HG03097 (cell line): Measurements from ENCODE around the gene CHID1.

Experiments
- ATAC-seq: cut with Tn5 transposase; IDR thresholded peaks from one replicate; pipeline ENCODE4 v1.9.1; 2021; ENCODE audit not compliant: unreplicated experiment, low FRiP score

CHID1 gene

GRCh38 chr11:839280-839623 is 71.4 kb downstream of the CHID1 start:
- no peak for ATAC-seq

GRCh38 chr11:838441-839279 is 72.0 kb downstream of the CHID1 start:
- no peak for ATAC-seq

- ATAC-seq = no peak
These were observed 72.7 kb downstream of the CHID1 start for GRCh38 chr11:837990-838307.

GRCh38 chr11:837189-837989 is 73.2 kb downstream of the CHID1 start:
- ATAC-seq = no peak

GRCh38 chr11:836700-837099 is 73.9 kb downstream of the CHID1 start:
- no peak for ATAC-seq

- ATAC-seq = no peak
These were observed 74.3 kb downstream of the CHID1 start for GRCh38 chr11:836274-836673.

GRCh38 chr11:834371-835316 is 76.0 kb downstream of the CHID1 start:
- no peak for ATAC-seq

- no peak for ATAC-seq
These were observed 76.7 kb downstream of the CHID1 start for GRCh38 chr11:833849-834311.

- ATAC-seq = no peak
These were observed 77.4 kb downstream of the CHID1 start for GRCh38 chr11:833114-833791.

- no peak for ATAC-seq
These were observed 78.0 kb downstream of the CHID1 start, which contains the start of gene CD151 for GRCh38 chr11:832529-833113. CD151 (plus strand) TSS chr11:832952; CDS start chr11:836070, 3,118 bp downstream.

GRCh38 chr11:831961-832528 is 78.6 kb downstream of the CHID1 start:
- no peak for ATAC-seq

GRCh38 chr11:831118-831864 is 79.3 kb downstream of the CHID1 start:
- ATAC-seq = no peak

- ATAC-seq = no peak
These were observed 80.1 kb downstream of the CHID1 start for GRCh38 chr11:830295-831117.

GRCh38 chr11:829847-830294 is 80.7 kb downstream of the CHID1 start:
- ATAC-seq = no peak

- no peak for ATAC-seq
These were observed 81.3 kb downstream of the CHID1 start for GRCh38 chr11:829176-829846.

GRCh38 chr11:828506-829175 is 82.0 kb downstream of the CHID1 start:
- no peak for ATAC-seq

GRCh38 chr11:827897-828192 is 82.8 kb downstream of the CHID1 start, which contains the start of gene CRACR2B:
CRACR2B (plus strand) TSS chr11:827919; CDS start chr11:828608, 689 bp downstream.
- ATAC-seq = peak; percentile 21
